Sigmoid colon (tissue), 4 donors: ENCODE data around the gene C6orf120.

Experiments
- EP300 ChIP-seq, 4 donors: sonication (generic); formaldehyde crosslinking; IDR thresholded peaks; one replicate each; pipeline ENCODE4 v1.6.1; 2017; ENCODE audit warnings: antibody characterized with exemption in 4 of 4
- POLR2A ChIP-seq, 2 donors: fragments of 450-650 bp; IDR thresholded peaks; one replicate each; pipeline ENCODE4 v1.6.1; 2016; ENCODE audit warnings: antibody characterized with exemption in 2 of 2, mild to moderate bottlenecking in 2 of 2, moderate library complexity in 2 of 2
- POLR2AphosphoS5 ChIP-seq, 4 donors: sonication (generic); formaldehyde crosslinking; IDR thresholded peaks; one replicate each; pipeline ENCODE4 v1.6.1; 2017; ENCODE audit warnings: antibody characterized with exemption in 4 of 4
- TF ChIP-seq, protein P1 (sequence below), 4 experiments: fragments of 450-650 bp in 3 of 4; fragments of 200-600 bp in 1 of 4; IDR thresholded peaks; one replicate each; pipeline ENCODE4 v1.5.1; 2016 to 2019; ENCODE audit warnings: antibody characterized with exemption in 4 of 4, mild to moderate bottlenecking in 3 of 4, moderate library complexity in 2 of 4

DNA sequence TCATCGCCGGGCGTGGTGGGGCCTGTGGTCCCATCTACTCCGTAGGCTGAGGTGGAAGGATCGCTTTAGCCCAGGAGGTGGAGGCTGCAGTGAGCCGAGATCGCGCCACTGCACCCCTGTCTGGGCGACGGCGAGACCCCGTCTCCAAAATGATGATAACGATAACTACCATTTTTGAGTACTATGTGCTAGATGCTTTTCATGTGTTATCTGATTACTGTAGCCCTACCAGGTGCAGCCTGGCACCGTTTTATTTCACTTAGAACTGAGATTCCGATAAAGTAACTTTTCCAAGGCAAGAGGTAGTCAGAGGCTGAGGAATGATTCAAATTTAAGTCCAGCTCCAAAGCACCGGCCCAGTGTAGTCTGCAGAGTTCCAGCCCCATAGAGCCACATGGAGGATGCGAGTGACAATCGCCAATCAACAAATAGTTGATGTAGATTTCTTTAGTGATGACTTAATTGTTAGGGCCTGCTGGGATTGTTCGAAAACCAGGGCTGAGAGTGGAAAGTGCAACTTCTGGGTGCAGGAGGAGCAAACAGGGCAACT, 50.2 kb downstream of the C6orf120 start:
- TF ChIP-seq, protein P1, sequence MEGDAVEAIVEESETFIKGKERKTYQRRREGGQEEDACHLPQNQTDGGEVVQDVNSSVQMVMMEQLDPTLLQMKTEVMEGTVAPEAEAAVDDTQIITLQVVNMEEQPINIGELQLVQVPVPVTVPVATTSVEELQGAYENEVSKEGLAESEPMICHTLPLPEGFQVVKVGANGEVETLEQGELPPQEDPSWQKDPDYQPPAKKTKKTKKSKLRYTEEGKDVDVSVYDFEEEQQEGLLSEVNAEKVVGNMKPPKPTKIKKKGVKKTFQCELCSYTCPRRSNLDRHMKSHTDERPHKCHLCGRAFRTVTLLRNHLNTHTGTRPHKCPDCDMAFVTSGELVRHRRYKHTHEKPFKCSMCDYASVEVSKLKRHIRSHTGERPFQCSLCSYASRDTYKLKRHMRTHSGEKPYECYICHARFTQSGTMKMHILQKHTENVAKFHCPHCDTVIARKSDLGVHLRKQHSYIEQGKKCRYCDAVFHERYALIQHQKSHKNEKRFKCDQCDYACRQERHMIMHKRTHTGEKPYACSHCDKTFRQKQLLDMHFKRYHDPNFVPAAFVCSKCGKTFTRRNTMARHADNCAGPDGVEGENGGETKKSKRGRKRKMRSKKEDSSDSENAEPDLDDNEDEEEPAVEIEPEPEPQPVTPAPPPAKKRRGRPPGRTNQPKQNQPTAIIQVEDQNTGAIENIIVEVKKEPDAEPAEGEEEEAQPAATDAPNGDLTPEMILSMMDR (IDR thresholded peaks at IDR 0.05) = no peak
- TF ChIP-seq POLR2A (IDR thresholded peaks at IDR 0.05) (no peak), POLR2AphosphoS5 (IDR thresholded peaks at IDR 0.05) (no peak), EP300 (IDR thresholded peaks at IDR 0.05) (no peak)
